GM12873 (cell line): ENCODE data around the gene BABAM2.

ENCODE experiments used
- CTCF ChIP-seq: IDR thresholded peaks from 2 replicates; pipeline ENCODE4 v1.5.1; 2012; ENCODE audit warnings: low read depth, mild to moderate bottlenecking, moderate library complexity, low read length, control low read depth; ENCODE audit not compliant: insufficient read depth; ENCODE audit errors: missing control alignments

Gene BABAM2

GRCh38 chr2:27890146-27890923 is at the start of gene BABAM2, which contains the start of gene RBKS:
Gene BABAM2, plus strand, starts transcription at chr2:27890729. Its CDS starts 3,828 bp downstream, at chr2:27894557.
Gene RBKS, minus strand, starts transcription at chr2:27890387. Its CDS starts 42 bp downstream, at chr2:27890345.
- TF ChIP-seq CTCF, result no peak

- no peak for TF ChIP-seq CTCF
Measured at GRCh38 chr2:27842894-27843293, 47.6 kb upstream of the BABAM2 start.

- no peak for TF ChIP-seq CTCF
Measured at GRCh38 chr2:27843992-27844391, 46.5 kb upstream of the BABAM2 start.

- no peak for TF ChIP-seq CTCF
Measured at GRCh38 chr2:27844821-27845255, 45.7 kb upstream of the BABAM2 start.

- TF ChIP-seq CTCF, result no peak
Measured at GRCh38 chr2:27847333-27847732, 43.2 kb upstream of the BABAM2 start.

- no peak for TF ChIP-seq CTCF
Measured at GRCh38 chr2:27849558-27850205, 40.8 kb upstream of the BABAM2 start.

GRCh38 chr2:27852691-27853090 is 37.8 kb upstream of the BABAM2 start:
- no peak for TF ChIP-seq CTCF
